GM18861 (cell line): Measurements from ENCODE around the gene MRPL23.

Experiments used
- ATAC-seq: cut with Tn5 transposase; IDR thresholded peaks from one replicate; pipeline ENCODE4 v1.9.1; 2021; ENCODE audit not compliant: unreplicated experiment

The MRPL23 gene

GRCh38 chr11:1952806-1953482 is 5.8 kb downstream of the MRPL23 start:
- ATAC-seq, result no peak

- no peak for ATAC-seq
Measured at GRCh38 chr11:1953489-1954266, 6.5 kb downstream of the MRPL23 start.

DNA sequence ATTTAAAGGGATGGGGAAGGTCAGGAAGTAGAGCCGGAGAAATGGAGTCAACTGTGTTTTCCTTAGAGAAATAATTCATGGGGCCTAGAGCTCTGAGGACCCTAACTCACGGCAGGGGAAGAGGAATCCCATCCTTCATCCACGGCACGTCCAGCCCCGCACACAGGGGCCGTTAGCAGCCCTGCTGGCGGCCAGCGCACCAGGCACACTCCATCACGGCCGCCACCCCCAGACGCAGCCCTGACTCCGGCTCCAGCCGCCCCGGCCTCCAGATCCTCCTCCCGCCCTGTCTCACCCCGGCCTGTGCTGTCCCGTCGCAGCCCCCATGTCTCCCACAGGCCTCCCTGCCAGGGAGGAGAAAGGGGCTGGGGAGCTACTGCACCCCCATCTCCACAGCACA is 11.2 kb downstream of the MRPL23 start:
- no peak for ATAC-seq

- ATAC-seq, result no peak
Measured at GRCh38 chr11:1959786-1960185, 12.7 kb downstream of the MRPL23 start.

DNA sequence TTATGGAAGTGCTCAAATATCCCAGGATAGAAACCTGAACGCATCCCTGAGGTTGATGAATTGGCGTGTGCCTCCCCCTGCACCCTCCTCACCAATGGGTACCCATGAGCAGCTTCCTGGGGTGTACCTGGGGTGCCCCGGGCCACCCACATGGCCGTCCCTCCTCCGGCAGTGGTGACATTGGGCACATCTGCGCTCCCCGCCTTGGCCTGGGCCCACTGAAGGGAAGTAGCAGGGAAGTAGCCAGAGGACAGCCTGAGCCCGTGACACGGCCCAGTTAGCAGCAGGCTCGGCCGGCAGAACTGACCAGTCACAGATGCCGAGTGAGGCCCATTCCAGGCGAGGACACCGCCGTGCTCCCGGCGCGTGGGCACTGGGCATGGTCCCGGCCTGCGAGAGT is 16.7 kb downstream of the MRPL23 start:
- no peak for ATAC-seq

- no peak for ATAC-seq
Measured at GRCh38 chr11:1964348-1964747, 17.2 kb downstream of the MRPL23 start.

- no peak for ATAC-seq
Measured at GRCh38 chr11:1964955-1965354, 17.8 kb downstream of the MRPL23 start.

DNA sequence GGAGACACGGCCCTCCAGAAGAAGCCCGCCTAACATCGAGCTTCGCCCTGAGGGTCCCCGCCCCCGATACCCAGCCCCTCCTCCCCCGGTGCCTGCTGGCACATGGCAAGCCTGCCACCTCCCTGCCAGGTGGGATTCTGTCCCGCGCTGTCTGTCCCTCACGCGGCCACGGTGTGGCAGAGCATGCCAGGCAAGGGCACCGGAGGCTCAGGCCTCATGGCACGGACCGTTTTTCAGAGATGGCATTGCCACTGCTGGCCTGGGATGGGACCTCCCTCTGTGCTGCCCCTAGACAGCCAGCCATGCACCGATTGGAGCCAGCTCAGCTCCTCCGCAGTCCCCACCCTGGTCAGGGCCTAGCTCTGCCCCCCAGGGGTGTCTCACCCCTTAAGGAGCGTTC is 19.4 kb downstream of the MRPL23 start:
- ATAC-seq, result no peak

GRCh38 chr11:1967641-1968225 is 20.6 kb downstream of the MRPL23 start:
- no peak for ATAC-seq

GRCh38 chr11:1968454-1969002 is 21.4 kb downstream of the MRPL23 start:
- no peak for ATAC-seq

GRCh38 chr11:1969035-1969434 is 21.9 kb downstream of the MRPL23 start:
- no peak for ATAC-seq

GRCh38 chr11:1969776-1970175 is 22.6 kb downstream of the MRPL23 start:
- no peak for ATAC-seq

- ATAC-seq, result no peak
Measured at GRCh38 chr11:1970956-1971355, 23.8 kb downstream of the MRPL23 start.

GRCh38 chr11:1975185-1975584 is 28.1 kb downstream of the MRPL23 start:
- ATAC-seq, result no peak

- no peak for ATAC-seq
Measured at GRCh38 chr11:1978720-1979473, 31.8 kb downstream of the MRPL23 start.

DNA sequence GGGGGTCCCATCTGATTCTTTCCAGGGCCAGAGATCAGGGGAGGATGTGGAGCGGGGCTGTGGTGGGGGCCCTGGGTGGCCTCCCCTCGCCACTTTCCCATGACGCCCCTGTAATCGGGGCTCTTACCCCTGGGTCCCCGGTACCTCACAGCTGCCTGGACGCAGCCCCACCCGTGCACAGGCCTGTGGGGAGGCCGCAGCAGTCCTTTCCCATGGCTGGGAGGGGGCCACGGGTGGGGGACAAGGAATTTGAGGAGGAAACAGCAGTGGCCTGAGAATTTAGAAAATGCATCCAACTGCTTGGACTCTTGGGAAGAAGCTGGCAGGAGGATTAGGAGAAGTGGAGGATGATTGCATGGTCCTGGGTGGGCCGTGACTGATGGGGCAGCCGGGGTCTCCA is 32.5 kb downstream of the MRPL23 start:
- no peak for ATAC-seq

- ATAC-seq, result no peak
Measured at GRCh38 chr11:1982873-1983600, 35.9 kb downstream of the MRPL23 start.

DNA sequence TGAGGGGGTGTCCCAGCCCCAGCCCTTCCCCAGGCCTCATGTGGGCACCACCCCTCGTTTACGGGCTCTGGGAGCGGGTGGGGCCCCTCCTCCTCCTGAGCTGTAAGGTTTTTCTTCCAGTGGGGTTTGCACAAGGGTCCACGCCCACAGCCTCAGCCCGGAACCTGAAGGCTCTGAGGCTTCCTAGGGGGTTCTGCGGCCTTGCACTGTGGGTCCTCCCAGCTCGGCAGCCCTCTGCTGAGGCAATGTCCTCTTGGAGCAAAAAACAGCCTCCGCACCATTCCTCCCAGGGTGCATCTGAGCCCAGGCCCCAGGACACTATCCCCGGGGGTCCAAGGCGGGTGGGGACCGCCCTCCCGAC is 36.4 kb downstream of the MRPL23 start:
- no peak for ATAC-seq

DNA sequence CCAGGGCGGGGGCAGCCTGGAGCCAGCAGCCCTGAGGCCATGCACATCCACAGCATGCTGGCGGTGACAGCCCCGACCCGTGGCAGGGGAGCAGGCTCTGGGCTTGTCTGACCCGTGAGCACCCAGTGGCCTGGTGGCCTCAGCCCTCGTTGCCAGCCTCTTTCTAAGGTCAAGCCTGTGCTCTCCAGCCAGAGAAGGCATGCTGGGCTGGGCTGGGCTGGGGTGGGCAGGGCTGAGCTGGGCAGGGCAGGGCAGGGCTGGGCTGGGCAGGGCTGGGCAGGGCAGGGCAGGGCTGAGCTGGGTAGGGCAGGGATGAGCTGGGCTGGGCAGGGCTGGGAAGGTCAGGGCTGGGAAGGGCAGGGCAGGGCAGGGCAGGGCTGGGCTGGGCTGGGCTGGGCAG is 39.9 kb downstream of the MRPL23 start:
- ATAC-seq, result no peak

- ATAC-seq, result no peak
Measured at GRCh38 chr11:1988174-1988573, 41.0 kb downstream of the MRPL23 start.
